HFF-Myc (cell line): ENCODE data around the gene NFS1.
"Not testable (repeated sequence)": the region's sequence is repeated elsewhere in the genome, so short reads cannot be mapped to it uniquely, and the experiment has no call there.

Source experiments
- DNase-seq: peaks from one replicate; pipeline ENCODE4 v3.0.0-alpha.2; 2011; ENCODE audit warnings: low read depth; ENCODE audit errors: extremely low read depth
- H3K4me3 ChIP-seq: replicated peaks from 2 replicates; pipeline ENCODE4 v1.5.1; 2011; ENCODE audit warnings: low read depth, mild to moderate bottlenecking, control low read depth, low read length
- TF ChIP-seq, protein P1 (sequence below): IDR thresholded peaks from 2 replicates; pipeline ENCODE4 v1.5.1; 2012; ENCODE audit warnings: mild to moderate bottlenecking, low read depth, low read length, control low read depth; ENCODE audit errors: missing control alignments

The NFS1 gene

DNA sequence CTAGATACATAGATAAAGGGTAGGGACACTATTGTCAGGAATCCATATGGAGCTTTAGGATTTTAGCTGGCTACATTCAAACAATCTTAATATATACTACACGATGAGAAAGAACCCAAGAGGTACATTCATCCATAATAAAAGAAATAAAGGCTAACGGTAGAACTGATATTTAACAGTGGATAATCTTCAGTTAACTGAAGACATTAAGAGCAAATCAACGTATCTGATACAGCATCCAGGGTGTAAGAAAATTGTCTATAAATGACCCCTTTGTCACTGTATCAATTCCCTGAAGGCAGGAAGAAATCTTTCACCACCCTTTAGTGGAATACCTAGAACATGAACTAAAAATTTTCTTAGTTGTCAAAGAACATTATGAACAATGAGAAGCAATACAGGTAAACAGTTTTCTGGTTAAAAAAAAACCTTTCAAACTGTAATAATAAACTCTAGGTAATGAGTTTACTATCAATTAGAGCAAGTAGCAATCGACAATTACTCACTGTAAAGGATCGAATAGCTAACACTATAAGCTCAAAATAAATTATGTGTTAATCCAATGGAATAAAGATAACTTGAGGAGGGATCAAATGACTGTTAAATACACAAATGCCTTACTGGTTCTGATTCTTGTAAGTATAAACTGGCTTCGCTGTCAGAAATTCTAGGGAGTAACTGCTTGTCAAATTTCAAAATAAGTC is 11.9 kb upstream of the NFS1 start:
- TF ChIP-seq, protein P1, sequence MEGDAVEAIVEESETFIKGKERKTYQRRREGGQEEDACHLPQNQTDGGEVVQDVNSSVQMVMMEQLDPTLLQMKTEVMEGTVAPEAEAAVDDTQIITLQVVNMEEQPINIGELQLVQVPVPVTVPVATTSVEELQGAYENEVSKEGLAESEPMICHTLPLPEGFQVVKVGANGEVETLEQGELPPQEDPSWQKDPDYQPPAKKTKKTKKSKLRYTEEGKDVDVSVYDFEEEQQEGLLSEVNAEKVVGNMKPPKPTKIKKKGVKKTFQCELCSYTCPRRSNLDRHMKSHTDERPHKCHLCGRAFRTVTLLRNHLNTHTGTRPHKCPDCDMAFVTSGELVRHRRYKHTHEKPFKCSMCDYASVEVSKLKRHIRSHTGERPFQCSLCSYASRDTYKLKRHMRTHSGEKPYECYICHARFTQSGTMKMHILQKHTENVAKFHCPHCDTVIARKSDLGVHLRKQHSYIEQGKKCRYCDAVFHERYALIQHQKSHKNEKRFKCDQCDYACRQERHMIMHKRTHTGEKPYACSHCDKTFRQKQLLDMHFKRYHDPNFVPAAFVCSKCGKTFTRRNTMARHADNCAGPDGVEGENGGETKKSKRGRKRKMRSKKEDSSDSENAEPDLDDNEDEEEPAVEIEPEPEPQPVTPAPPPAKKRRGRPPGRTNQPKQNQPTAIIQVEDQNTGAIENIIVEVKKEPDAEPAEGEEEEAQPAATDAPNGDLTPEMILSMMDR, result no peak
- no peak for DNase-seq
- H3K4me3 ChIP-seq, result no peak overlapping the region

DNA sequence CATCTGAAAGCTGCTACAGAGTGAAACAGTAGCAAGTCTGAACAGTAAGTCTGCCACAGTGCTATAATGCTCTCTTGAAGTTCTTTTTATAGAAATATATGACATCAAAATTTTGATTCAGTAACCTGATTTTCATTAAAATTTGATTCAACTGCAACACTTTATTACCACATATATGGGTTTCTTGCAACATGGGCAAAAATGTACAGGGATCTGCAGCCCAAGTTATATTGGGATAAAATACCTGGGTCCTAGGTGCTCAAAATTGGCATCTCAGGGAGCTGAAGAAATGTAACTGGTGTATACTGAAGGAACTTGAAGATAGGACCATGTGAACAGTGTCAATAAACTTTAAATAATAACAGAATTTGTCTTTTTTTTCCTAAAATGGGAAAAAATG is 10.9 kb upstream of the NFS1 start:
- DNase-seq, result no peak
- H3K4me3 ChIP-seq, result no peak overlapping the region
- TF ChIP-seq, protein P1, result no peak

DNA sequence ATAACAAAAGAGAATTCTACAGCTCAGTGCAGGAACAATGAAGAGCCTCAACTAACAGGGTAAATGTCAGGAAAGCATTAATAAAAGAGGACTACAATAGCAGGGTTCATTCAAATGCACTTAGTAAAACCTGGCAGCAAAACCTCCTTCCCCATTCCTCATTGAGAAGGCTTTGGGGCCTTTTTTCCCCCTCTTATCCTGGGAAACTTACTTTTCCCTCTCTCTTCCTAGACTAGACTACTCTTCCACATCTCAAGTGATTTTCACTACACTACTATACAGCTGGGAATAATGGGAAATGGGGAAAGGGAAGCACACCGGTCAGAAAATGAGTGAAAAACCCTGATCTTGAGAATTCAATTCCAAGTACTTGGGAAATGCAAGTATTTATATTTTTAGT is 10.1 kb upstream of the NFS1 start:
- no peak overlapping the region for H3K4me3 ChIP-seq
- TF ChIP-seq, protein P1, result no peak
- DNase-seq, result no peak

DNA sequence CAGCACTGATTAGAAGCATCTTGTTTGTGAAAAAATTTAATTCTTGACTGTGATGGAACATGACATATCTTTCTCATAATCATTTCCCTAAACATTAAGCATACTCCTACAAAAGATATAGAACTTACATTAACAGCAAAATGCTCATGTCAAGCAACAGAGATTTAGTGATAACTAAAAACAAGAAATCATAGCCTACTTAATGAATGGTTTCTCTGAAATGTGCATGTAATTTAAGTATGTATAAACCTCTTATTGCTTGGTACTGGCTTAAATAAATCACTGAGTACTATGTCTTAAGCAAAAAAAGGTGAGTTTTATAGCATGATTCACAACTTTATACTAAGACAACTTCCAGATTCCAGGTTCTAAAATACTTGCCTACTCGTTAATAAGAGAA is 9.3 kb upstream of the NFS1 start:
- TF ChIP-seq, protein P1, result no peak
- no peak for DNase-seq
- no peak overlapping the region for H3K4me3 ChIP-seq

DNA sequence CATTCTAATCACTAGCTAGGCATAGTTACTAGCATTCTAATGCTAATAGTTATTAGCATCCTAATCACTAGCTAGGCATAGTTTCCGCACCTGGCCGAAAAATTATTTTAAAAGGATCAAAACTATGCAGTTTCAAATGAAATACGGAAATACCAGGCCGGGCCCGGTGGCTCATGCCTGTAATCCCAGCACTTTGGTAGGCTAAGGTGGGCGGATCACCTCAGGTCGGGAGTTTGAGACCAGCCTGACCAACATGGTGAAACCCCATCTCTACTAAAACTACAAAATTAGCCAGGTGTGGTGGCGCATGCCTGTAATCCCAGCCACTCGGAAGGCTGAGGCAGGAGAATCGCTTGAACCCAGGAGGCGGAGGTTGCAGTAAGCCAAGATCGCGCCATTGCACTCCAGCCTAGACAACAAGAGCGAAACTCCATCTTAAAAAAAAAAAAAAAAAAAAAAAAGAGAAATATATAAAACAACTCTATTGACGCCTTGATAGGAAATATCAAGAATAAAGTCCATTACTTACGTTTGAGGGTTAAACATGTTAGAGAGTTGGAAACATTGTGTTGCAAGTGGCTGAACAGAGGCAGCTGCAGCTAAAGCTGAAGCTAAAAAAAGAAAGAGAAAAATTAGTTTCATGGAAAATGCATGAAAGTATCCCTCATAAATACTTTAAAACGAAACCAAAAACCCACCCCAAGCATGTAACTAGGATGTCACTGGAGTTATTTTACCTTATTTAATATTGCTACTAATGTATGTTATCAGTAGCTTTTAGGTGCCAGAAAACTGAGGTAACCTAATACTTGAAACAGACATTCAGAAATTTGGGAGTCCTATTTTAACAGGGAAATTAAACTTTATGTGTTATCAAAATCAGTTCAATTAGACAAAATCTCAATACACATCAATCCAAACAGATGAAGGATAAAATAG is 7.7 kb upstream of the NFS1 start:
- not testable (repeated sequence) for H3K4me3 ChIP-seq, DNase-seq

DNA sequence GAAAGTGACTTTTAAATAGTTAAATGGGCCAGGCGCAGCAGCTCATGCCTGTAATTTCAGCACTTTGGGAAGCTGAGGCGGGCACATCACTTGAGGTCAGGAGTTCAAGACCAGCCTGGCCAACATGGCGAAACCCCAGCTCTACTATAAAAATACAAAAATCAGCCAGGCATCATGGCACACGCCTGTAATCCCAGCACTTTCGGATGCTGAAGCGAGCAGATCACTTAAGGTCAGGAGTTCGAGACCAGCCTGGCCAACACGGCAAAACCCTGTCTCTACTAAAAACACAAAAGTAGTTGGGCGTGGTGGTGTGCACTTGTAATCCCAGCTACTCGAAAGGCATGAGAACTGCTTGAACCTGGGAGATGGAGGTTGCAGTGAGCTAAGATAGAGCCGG is 6.7 kb upstream of the NFS1 start:
- DNase-seq, result not testable (repeated sequence)

DNA sequence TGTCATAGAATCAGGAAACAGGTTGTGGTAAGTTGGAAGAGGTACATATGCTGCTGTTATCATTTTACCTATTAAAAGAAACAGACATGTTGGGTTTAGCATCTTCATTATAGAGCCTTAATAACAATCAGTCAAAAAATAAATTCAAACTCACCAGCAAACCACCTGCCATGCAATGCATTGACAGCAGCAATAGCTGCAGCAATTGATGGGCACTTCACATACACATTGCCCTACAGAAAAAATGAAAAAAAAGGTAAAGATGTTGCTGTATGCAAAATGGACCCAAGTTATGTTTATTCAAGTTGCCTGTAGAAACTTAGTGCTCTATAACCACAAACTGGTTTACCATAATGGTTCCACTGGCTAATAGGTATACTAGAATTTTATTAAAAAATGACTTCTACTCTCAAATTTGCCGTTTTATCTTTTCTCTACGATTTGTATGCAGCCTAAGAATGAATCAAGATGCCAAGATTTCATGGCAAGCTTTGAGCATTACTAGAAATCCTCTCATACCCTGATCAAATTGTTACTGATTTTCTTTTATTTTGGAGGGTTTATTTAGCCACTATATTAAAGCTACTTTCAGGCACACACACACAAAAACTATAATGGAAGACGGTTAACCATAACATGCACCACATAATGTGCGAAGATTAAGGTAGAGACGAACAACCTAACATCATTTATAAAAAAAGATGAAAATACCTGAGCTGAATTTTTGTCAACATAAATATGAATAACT is 5.5 kb upstream of the NFS1 start:
- no peak for DNase-seq
- H3K4me3 ChIP-seq, result no peak overlapping the region
- TF ChIP-seq, protein P1, result no peak

More for the DNA sequence above, 6.7 kb upstream of the NFS1 start:
- not testable (repeated sequence) for H3K4me3 ChIP-seq
